Measurements from ENCODE around the gene BUB1B. TPM values are rescaled to one million over a fixed set of nuclear protein-coding genes. Genes with fewer than 3 reads are reported as not detected.
"Not testable (repeated sequence)": the region's sequence is repeated elsewhere in the genome, so short reads cannot be mapped to it uniquely, and the experiment has no call there.

Gene BUB1B
- 108 and 126 TPM in 2 replicates for total RNA-seq (2014; rRNA removed; shearing (Covaris generic))

GRCh38 chr15:40160689-40161688 lies at the start of gene BUB1B:
TSS of gene BUB1B (plus strand) at chr15:40161069. CDS start at chr15:40161221, 152 bp downstream.
- DNase-seq (ENCODE audit: low read depth): peak; percentile 94

- DNase-seq (ENCODE audit: low read depth): no peak
Observed at GRCh38 chr15:40111888-40112287, 49.0 kb upstream of the BUB1B start.

- no peak for DNase-seq (ENCODE audit: low read depth)
Observed at GRCh38 chr15:40112789-40113188, 48.1 kb upstream of the BUB1B start.

- no peak for DNase-seq (ENCODE audit: low read depth)
Observed at GRCh38 chr15:40114218-40114617, 46.7 kb upstream of the BUB1B start.

- DNase-seq (ENCODE audit: low read depth): not testable (repeated sequence)
Observed at GRCh38 chr15:40115106-40115505, 45.8 kb upstream of the BUB1B start.

GRCh38 chr15:40115670-40116093 lies 45.2 kb upstream of the BUB1B start:
- DNase-seq (ENCODE audit: low read depth): peak; percentile 57

- DNase-seq (ENCODE audit: low read depth): peak; percentile 34
Observed at GRCh38 chr15:40118473-40118872, 42.4 kb upstream of the BUB1B start.

- DNase-seq (ENCODE audit: low read depth): no peak
Observed at GRCh38 chr15:40121911-40122638, 38.8 kb upstream of the BUB1B start.

- DNase-seq (ENCODE audit: low read depth): not testable (repeated sequence)
Observed at GRCh38 chr15:40122989-40123388, 37.9 kb upstream of the BUB1B start.

GRCh38 chr15:40123863-40124262 lies 37.0 kb upstream of the BUB1B start:
- DNase-seq (ENCODE audit: low read depth): not testable (repeated sequence)

GRCh38 chr15:40124333-40124732 lies 36.5 kb upstream of the BUB1B start:
- not testable (repeated sequence) for DNase-seq (ENCODE audit: low read depth)

GRCh38 chr15:40124807-40125285 lies 36.0 kb upstream of the BUB1B start:
- DNase-seq (ENCODE audit: low read depth): not testable (repeated sequence)

GRCh38 chr15:40125950-40126349 lies 34.9 kb upstream of the BUB1B start:
- no peak for DNase-seq (ENCODE audit: low read depth)

GRCh38 chr15:40128766-40129660 lies 31.9 kb upstream of the BUB1B start:
- no peak for DNase-seq (ENCODE audit: low read depth)

GRCh38 chr15:40130118-40130517 lies 30.8 kb upstream of the BUB1B start:
- DNase-seq (ENCODE audit: low read depth): no peak

GRCh38 chr15:40130799-40131502 lies 29.9 kb upstream of the BUB1B start:
- DNase-seq (ENCODE audit: low read depth): peak; percentile 38

GRCh38 chr15:40133544-40133943 lies 27.3 kb upstream of the BUB1B start:
- DNase-seq (ENCODE audit: low read depth): no peak

- no peak for DNase-seq (ENCODE audit: low read depth)
Observed at GRCh38 chr15:40134885-40135284, 26.0 kb upstream of the BUB1B start.

GRCh38 chr15:40135846-40136450 lies 24.9 kb upstream of the BUB1B start:
- DNase-seq (ENCODE audit: low read depth): not testable (repeated sequence)
